Activated CD4-positive, alpha-beta T cell treated with anti-CD3 and anti-CD28 coated beads, Interleukin-2, amount 50 U/mL, for 4 hours (primary cell): ENCODE results near the gene ABCA6.
"Not testable (repeated sequence)": the region's sequence is repeated elsewhere in the genome, so short reads cannot be mapped to it uniquely, and the experiment has no call there.

Source experiments
- DNase-seq, 2 experiments: peaks; one replicate each; pipeline ENCODE4 v3.0.0-alpha.2; 2020

Gene ABCA6

GRCh38 chr17:69142175-69142802 lies 594 bp upstream of the ABCA6 start:
- no peak for DNase-seq

GRCh38 chr17:69134112-69134511 lies 7.6 kb downstream of the ABCA6 start:
- no peak for DNase-seq

- no peak for DNase-seq
Measured at GRCh38 chr17:69130627-69131296, 10.9 kb downstream of the ABCA6 start.

- no peak for DNase-seq
Measured at GRCh38 chr17:69123626-69124025, 18.1 kb downstream of the ABCA6 start.

GRCh38 chr17:69122065-69122464 lies 19.6 kb downstream of the ABCA6 start:
- no peak for DNase-seq

GRCh38 chr17:69117855-69118784 lies 23.6 kb downstream of the ABCA6 start:
- DNase-seq = no peak

- no peak for DNase-seq
Measured at GRCh38 chr17:69111794-69112193, 29.9 kb downstream of the ABCA6 start.

GRCh38 chr17:69105907-69106730 lies 35.6 kb downstream of the ABCA6 start:
- DNase-seq = no peak

- DNase-seq = no peak
Measured at GRCh38 chr17:69103557-69104233, 38.0 kb downstream of the ABCA6 start.

GRCh38 chr17:69098625-69099024 lies 43.1 kb downstream of the ABCA6 start:
- no peak for DNase-seq

GRCh38 chr17:69096541-69096940 lies 45.2 kb downstream of the ABCA6 start:
- no peak for DNase-seq

GRCh38 chr17:69093995-69094394 lies 47.7 kb downstream of the ABCA6 start:
- DNase-seq = no peak

GRCh38 chr17:69093279-69093789 lies 48.4 kb downstream of the ABCA6 start:
- DNase-seq = no peak

- DNase-seq = no peak
Measured at GRCh38 chr17:69090365-69090764, 51.3 kb downstream of the ABCA6 start.

GRCh38 chr17:69088643-69089200 lies 53.0 kb downstream of the ABCA6 start:
- DNase-seq = no peak

- DNase-seq = no peak
Measured at GRCh38 chr17:69086641-69087040, 55.1 kb downstream of the ABCA6 start.

GRCh38 chr17:69084911-69085310 lies 56.8 kb downstream of the ABCA6 start:
- DNase-seq = no peak

GRCh38 chr17:69082696-69083095 lies 59.0 kb downstream of the ABCA6 start:
- DNase-seq = no peak

GRCh38 chr17:69078864-69079263 lies 62.8 kb downstream of the ABCA6 start:
- DNase-seq = no peak

- DNase-seq = no peak
Measured at GRCh38 chr17:69075823-69076222, 65.9 kb downstream of the ABCA6 start.

- not testable (repeated sequence) for DNase-seq
Measured at GRCh38 chr17:69073392-69073791, 68.3 kb downstream of the ABCA6 start.
